PC-3 (cell line): ENCODE data around the gene TSSK2. TPM values are rescaled to one million over a fixed set of nuclear protein-coding genes. Genes with fewer than 3 reads are reported as not detected.

Experiments
- ATAC-seq: fragments of 200-7000 bp; cut with Tn5 transposase; 2 replicates; pipeline ENCODE4 v1.9.1; 2020; ENCODE audit warnings: mild to moderate bottlenecking, moderate library complexity
- BruUV-seq: library from RNA; stranded (reverse); fragments of 400-500 nt; replicated peaks from 2 replicates; lab custom pipeline; 2021; lab: Mats Ljungman, UMichigan
- CTCF ChIA-PET: fragments of 300-600 bp; sonication (Branson Sonifier 250); formaldehyde crosslinking; loops from one replicate; lab custom pipeline; 2022; ENCODE audit warnings: antibody characterized with exemption; lab: Charles Lee
- POLR2A ChIA-PET: fragments of 300-600 bp; sonication (Branson Sonifier 250); formaldehyde crosslinking; loops from one replicate; lab custom pipeline; 2022; ENCODE audit warnings: antibody characterized with exemption; ENCODE audit not compliant: unreplicated experiment; lab: Charles Lee
- DNase-seq: peaks from one replicate; pipeline ENCODE4 v3.0.0-alpha.2; 2015
- H2AFZ ChIP-seq: fragments of 300-600 bp; sonication (generic); 2 replicates; pipeline ENCODE4 v1.6.0; 2016; ENCODE audit warnings: antibody characterized with exemption, low read length
- H3F3A ChIP-seq: fragments of 300-600 bp; sonication (generic); one replicate; pipeline ENCODE4 v1.6.0; 2017; ENCODE audit warnings: antibody characterized with exemption, low read length, control low read depth, mild to moderate bottlenecking; ENCODE audit not compliant: unreplicated experiment
- H3K27ac ChIP-seq: fragments of 300-600 bp; sonication (generic); 2 replicates; pipeline ENCODE4 v1.5.1; 2016; ENCODE audit warnings: mild to moderate bottlenecking, low read length
- H3K27me3 ChIP-seq: fragments of 300-600 bp; sonication (generic); 2 replicates; pipeline ENCODE4 v1.6.1; 2016; ENCODE audit warnings: low read length, mixed read lengths
- H3K36me3 ChIP-seq: fragments of 300-600 bp; sonication (generic); 2 replicates; pipeline ENCODE4 v1.6.1; 2016; ENCODE audit warnings: low read depth, mixed run types, low read length, mixed read lengths
- H3K4me1 ChIP-seq: fragments of 300-600 bp; sonication (generic); 2 replicates; pipeline ENCODE4 v1.5.1; 2016; ENCODE audit warnings: low read length; ENCODE audit not compliant: insufficient read depth
- H3K4me2 ChIP-seq: fragments of 300-600 bp; sonication (generic); 2 replicates; pipeline ENCODE4 v1.6.0; 2016; ENCODE audit warnings: low read length
- H3K4me3 ChIP-seq: fragments of 300-600 bp; sonication (generic); 2 replicates; pipeline ENCODE4 v1.5.1; 2016; ENCODE audit warnings: mild to moderate bottlenecking, low read length, mixed read lengths
- H3K79me2 ChIP-seq: fragments of 300-600 bp; sonication (generic); 2 replicates; pipeline ENCODE4 v1.6.1; 2017; ENCODE audit warnings: low read length, mixed read lengths
- H3K9ac ChIP-seq: fragments of 300-600 bp; sonication (generic); 2 replicates; pipeline ENCODE4 v1.6.0; 2016; ENCODE audit warnings: mild to moderate bottlenecking, low read length
- H3K9me2 ChIP-seq: fragments of 300-600 bp; sonication (generic); replicated peaks from 2 replicates; pipeline ENCODE4 v1.6.1; 2016; ENCODE audit warnings: mixed run types, low read length, mixed read lengths
- H3K9me3 ChIP-seq: fragments of 300-600 bp; sonication (generic); 2 replicates; pipeline ENCODE4 v1.6.1; 2016; ENCODE audit warnings: low read length, mixed read lengths
- H4K20me1 ChIP-seq: fragments of 300-600 bp; sonication (generic); 2 replicates; pipeline ENCODE4 v1.6.1; 2016; ENCODE audit warnings: low read length, mixed read lengths
- CTCF ChIP-seq: fragments of 300-600 bp; sonication (generic); conservative IDR thresholded peaks from 2 replicates; pipeline ENCODE4 v1.5.1; 2017; ENCODE audit warnings: antibody characterized with exemption, low read depth, mild to moderate bottlenecking, low read length
- EZH2 ChIP-seq: fragments of 300-600 bp; sonication (generic); IDR thresholded peaks from one replicate; pipeline ENCODE4 v1.6.1; 2017; ENCODE audit warnings: antibody characterized with exemption, mild to moderate bottlenecking, low read length; ENCODE audit not compliant: unreplicated experiment
- EZH2phosphoT487 ChIP-seq: fragments of 300-600 bp; sonication (generic); IDR thresholded peaks from 2 replicates; pipeline ENCODE4 v1.6.1; 2018; ENCODE audit warnings: mild to moderate bottlenecking, antibody characterized with exemption, low read length, borderline replicate concordance
- intact Hi-C: fragments of 100-400 bp; cut with micrococcal nuclease; formaldehyde crosslinking; loops from 2 replicates; pipeline ENCODE4 v1.9.0; 2023
- total RNA-seq: library from RNA; depleted of rRNA; stranded (reverse); fragments of >200 nt; gene quantifications from 2 replicates; pipeline ENCODE4 v1.2.3, GENCODE V29; 2014

TSSK2 gene
- total RNA-seq, 1 experiment from 2014 or later = not detected

GRCh38 chr22:19094393-19094997, 36.6 kb upstream of the TSSK2 start:
- ATAC-seq (no peak), DNase-seq (no peak)
- no peak overlapping the region for H3K9ac ChIP-seq
- TF ChIP-seq CTCF = no peak
- TF ChIP-seq EZH2phosphoT487 = no peak
- TF ChIP-seq EZH2 = no peak
- H3K9me2 ChIP-seq = no peaks in the 10 kb centered on the region
- H3K4me2 ChIP-seq = no peak overlapping the region
- peaks cover 30% of the 10 kb centered on the region for H3K79me2 ChIP-seq
- H3K27ac ChIP-seq = no peak overlapping the region
- ChIA-PET CTCF (no interaction called here), POLR2A (no interaction called here)
- no TSS peak for BruUV-seq
- H3F3A ChIP-seq = no peaks in the 10 kb centered on the region
- no peaks in the 10 kb centered on the region for H3K9me3 ChIP-seq
- H3K36me3 ChIP-seq = no peaks in the 10 kb centered on the region
- no peaks in the 10 kb centered on the region for H4K20me1 ChIP-seq
- intact Hi-C loops = no loop called here
- no peaks in the 10 kb centered on the region for H3K4me1 ChIP-seq
- H3K27me3 ChIP-seq = no peaks in the 10 kb centered on the region
- no peak overlapping the region for H3K4me3 ChIP-seq
- H2AFZ ChIP-seq = no peak overlapping the region

GRCh38 chr22:19096555-19096954, 34.6 kb upstream of the TSSK2 start:
- no peaks in the 10 kb centered on the region for H4K20me1 ChIP-seq
- no peak overlapping the region for H3K9ac ChIP-seq
- H3K36me3 ChIP-seq = no peaks in the 10 kb centered on the region
- H3K4me3 ChIP-seq = no peak overlapping the region
- no peak overlapping the region for H3K27ac ChIP-seq
- DNase-seq = no peak
- BruUV-seq = no TSS peak
- no peak overlapping the region for H3K4me2 ChIP-seq
- no peaks in the 10 kb centered on the region for H3K27me3 ChIP-seq
- no peaks in the 10 kb centered on the region for H3F3A ChIP-seq
- TF ChIP-seq EZH2phosphoT487 = no peak
- TF ChIP-seq CTCF = no peak
- TF ChIP-seq EZH2 = no peak
- CTCF ChIA-PET = no interaction called here
- H2AFZ ChIP-seq = no peak overlapping the region
- H3K79me2 ChIP-seq = peaks cover 45% of the 10 kb centered on the region
- H3K9me2 ChIP-seq = no peaks in the 10 kb centered on the region
- H3K9me3 ChIP-seq = no peaks in the 10 kb centered on the region
- no peaks in the 10 kb centered on the region for H3K4me1 ChIP-seq
- intact Hi-C loops = no loop called here
- ATAC-seq = no peak
- POLR2A ChIA-PET = no interaction called here

- Histone ChIP-seq H3K27me3 (no peaks in the 10 kb centered on the region), H3K4me1 (no peaks in the 10 kb centered on the region), H3K9me3 (no peaks in the 10 kb centered on the region), H3K9me2 (no peaks in the 10 kb centered on the region), H3K27ac (no peak overlapping the region), H3K9ac (no peak overlapping the region), H3K4me3 (no peak overlapping the region), H3K36me3 (no peaks in the 10 kb centered on the region), H4K20me1 (no peaks in the 10 kb centered on the region), H3K4me2 (no peak overlapping the region), H3F3A (no peaks in the 10 kb centered on the region), H2AFZ (no peak overlapping the region), H3K79me2 (peaks cover 48% of the 10 kb centered on the region)
- no peak for TF ChIP-seq EZH2phosphoT487
- no peak for TF ChIP-seq EZH2
- no peak for TF ChIP-seq CTCF
- DNase-seq (no peak), ATAC-seq (no peak)
- intact Hi-C loops = no loop called here
- ChIA-PET POLR2A (no interaction called here), CTCF (no interaction called here)
- BruUV-seq = no TSS peak
These were observed 33.6 kb upstream of the TSSK2 start for GRCh38 chr22:19097518-19097917.
